DOHH2 (cell line): Measurements from ENCODE around the gene CNTNAP5.

Source experiments
- EZH2phosphoT487 ChIP-seq: fragments of 200-600 bp; sonication (generic); IDR thresholded peaks from 2 replicates; pipeline ENCODE4 v1.6.1; 2017; ENCODE audit warnings: borderline replicate concordance, mild to moderate bottlenecking, antibody characterized with exemption, low read length, moderate library complexity, mixed read lengths
- TF ChIP-seq, protein P1 (sequence below): fragments of 200-600 bp; sonication (generic); IDR thresholded peaks from one replicate; pipeline ENCODE4 v1.5.1; 2014; ENCODE audit warnings: antibody characterized with exemption, mild to moderate bottlenecking, low read depth, low read length; ENCODE audit not compliant: poor library complexity, severe bottlenecking

DNA sequence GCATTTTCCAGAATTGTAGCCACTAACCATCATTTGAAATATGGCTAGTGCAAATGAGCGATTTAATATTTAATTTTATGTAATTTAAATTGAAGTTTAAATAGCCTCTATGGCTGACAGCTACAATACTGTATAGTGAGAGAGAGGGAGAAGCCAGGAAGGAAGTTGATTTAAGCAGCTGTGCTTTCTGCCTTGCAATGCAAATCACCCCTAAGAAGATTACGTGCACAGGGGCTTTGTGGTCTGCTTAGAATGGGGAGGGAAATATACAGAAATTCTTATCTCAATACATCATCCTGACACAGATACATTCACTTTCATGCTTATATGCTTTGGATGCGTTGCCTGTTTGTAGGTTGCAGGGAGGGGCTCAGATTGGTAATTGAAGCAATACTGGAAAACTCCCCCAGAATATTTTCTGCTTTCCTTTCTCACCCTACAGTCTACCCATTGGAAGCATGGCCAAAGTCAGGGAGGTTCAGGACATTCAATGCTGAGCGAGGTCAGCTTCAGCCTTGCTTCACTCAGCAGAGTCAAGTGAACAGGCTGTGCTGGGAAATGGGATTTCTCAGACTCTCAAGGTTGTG is 674.0 kb downstream of the CNTNAP5 start:
- TF ChIP-seq, protein P1, sequence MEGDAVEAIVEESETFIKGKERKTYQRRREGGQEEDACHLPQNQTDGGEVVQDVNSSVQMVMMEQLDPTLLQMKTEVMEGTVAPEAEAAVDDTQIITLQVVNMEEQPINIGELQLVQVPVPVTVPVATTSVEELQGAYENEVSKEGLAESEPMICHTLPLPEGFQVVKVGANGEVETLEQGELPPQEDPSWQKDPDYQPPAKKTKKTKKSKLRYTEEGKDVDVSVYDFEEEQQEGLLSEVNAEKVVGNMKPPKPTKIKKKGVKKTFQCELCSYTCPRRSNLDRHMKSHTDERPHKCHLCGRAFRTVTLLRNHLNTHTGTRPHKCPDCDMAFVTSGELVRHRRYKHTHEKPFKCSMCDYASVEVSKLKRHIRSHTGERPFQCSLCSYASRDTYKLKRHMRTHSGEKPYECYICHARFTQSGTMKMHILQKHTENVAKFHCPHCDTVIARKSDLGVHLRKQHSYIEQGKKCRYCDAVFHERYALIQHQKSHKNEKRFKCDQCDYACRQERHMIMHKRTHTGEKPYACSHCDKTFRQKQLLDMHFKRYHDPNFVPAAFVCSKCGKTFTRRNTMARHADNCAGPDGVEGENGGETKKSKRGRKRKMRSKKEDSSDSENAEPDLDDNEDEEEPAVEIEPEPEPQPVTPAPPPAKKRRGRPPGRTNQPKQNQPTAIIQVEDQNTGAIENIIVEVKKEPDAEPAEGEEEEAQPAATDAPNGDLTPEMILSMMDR = no peak
- no peak for TF ChIP-seq EZH2phosphoT487
